ENCODE measurements around the gene TP53I11. TPM values are rescaled to one million over a fixed set of nuclear protein-coding genes. Genes with fewer than 3 reads are reported as not detected.
A peak's percentile ranks its signal among the peaks of the same experiment; 100 is the strongest.

The TP53I11 gene, protein sequence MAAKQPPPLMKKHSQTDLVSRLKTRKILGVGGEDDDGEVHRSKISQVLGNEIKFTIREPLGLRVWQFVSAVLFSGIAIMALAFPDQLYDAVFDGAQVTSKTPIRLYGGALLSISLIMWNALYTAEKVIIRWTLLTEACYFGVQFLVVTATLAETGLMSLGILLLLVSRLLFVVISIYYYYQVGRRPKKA
- total RNA-seq (2014; rRNA removed; shearing (Covaris generic)), result 13.4 and 14.7 TPM in 2 replicates

DNA sequence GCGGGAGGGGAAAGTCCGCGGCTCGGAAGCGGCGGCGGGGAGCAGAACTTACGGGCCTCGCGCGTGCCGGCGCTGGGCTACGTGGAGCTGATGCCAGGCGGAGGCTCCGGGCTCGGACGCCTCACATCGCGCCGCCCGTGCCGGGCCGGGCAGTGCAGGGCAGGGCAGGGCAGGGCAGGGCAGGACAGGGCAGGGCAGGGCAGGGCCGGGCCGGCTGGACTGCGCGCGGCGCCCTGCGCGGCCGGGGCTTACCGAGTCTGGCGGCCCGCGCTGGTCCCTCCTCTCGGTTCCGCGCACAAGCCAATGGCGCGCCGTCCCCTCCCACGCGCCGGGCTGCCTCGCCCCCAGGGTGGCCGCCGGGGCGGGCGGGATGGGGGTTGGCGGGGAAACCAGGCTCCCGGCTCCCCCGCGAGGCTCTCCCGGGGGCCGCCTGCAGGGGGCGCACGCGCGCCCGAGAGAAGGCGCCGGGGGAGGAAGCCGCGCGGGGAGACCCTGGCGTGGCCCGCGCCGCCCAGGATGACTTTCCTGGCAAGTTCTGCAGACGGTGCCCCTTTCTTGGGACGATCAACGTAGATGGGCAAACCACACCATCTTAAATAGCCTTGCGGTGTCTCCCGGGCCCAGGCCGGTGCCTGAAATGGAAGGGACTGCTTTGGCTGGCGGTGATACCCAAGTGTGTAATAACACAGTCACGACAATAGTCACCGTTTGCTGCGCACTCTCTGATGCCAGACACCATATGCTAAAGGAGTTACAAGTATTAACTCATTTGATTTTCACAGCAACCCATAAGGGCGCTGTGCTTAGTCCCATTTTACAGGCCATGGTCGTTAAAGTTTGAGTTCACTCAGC lies at the start of gene TP53I11:
TP53I11 (minus strand) TSS at position 259 of the 852 bp plus-strand sequence. CDS start 12,548 bp downstream, outside the sequence.
- Histone ChIP-seq H3K27ac (peak within 1 kb of the TSS; percentile 4; the same call in 1 of the 2 replicates), H3K27me3 (no peaks in the 10 kb centered on the region), H3K36me3 (no peaks in the 10 kb centered on the region), H3K4me1 (peaks cover 18% of the 10 kb centered on the region), H3K9me3 (replicated peaks) (no peaks in the 10 kb centered on the region), H3K4me3 (peak within 1 kb of the TSS; percentile 65)
- DNase-seq, result peak; percentile 61 to 71

DNA sequence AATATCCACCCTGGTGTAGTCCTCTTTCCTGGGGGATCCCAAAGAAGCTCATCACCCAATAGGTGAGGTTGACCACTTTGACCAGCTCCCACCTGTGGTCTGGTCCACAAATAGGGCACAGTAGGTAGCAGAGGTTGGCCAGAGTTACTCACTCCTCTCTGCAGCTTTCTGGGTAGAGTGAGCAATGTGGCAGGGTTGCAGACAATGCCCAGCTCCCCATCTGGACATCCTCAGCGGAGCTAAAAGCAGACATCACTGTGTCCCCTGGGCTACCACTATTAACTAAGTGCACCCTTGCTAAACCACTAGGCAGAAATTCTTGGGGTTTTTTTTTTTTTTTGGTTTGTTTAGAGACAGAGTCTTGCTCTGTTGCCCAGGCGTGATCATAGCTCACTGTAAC lies 48.4 kb upstream of the TP53I11 start:
- peaks cover 16% of the 10 kb centered on the region for H3K27me3 ChIP-seq
- H3K9me3 ChIP-seq (replicated peaks), result no peaks in the 10 kb centered on the region
- H3K4me3 ChIP-seq, result no peak overlapping the region
- H3K4me1 ChIP-seq, result peaks cover 19% of the 10 kb centered on the region
- H3K36me3 ChIP-seq, result no peaks in the 10 kb centered on the region
- no peak for DNase-seq
- no peak overlapping the region for H3K27ac ChIP-seq

DNA sequence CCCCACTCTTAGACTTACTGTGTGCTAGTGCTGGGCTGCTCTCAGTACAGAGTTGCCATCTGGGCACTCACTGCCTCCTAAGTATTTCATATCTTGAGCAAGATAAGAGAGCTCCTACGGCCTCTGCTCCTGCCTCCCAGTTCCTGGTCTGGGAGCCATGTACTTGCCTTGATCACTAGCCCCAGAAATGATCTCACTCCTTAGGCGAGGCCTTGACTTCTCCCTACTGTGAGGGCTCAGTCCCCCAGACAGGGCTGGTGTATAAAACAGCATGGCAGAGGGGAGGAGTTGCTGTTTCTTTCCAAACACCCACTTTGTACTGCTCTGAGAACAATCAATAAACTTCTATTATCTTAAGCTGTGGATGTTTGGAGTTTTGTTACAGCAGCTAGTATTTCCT lies 47.4 kb upstream of the TP53I11 start:
- no peak overlapping the region for H3K4me3 ChIP-seq
- peak overlapping the region; percentile 14 for H3K27ac ChIP-seq
- DNase-seq, result no peak
- H3K9me3 ChIP-seq (replicated peaks), result no peaks in the 10 kb centered on the region
- H3K27me3 ChIP-seq, result peaks cover 22% of the 10 kb centered on the region
- H3K36me3 ChIP-seq, result no peaks in the 10 kb centered on the region
- peaks cover 19% of the 10 kb centered on the region for H3K4me1 ChIP-seq

DNA sequence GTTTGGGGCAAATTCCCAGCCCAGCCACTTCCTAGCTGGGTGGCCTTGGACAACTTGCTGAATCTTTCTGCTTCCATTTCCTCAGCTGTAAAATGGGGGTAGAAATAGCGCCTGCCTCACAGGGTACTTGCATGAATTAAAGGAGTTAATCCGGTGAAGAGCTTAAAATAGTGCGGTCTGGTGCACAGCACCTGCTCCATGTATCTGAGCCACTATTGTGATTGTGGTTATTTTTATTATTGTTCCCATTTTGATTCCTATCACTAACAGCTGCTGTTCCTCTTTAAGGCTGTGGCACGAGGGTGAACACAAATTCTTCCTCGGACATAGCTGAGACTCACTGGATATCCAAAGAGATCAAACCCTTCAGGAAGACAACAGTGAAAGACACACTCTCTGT lies 46.9 kb upstream of the TP53I11 start:
- Histone ChIP-seq H3K4me3 (no peak overlapping the region), H3K27ac (peak overlapping the region; percentile 14), H3K4me1 (peaks cover 19% of the 10 kb centered on the region), H3K27me3 (peaks cover 27% of the 10 kb centered on the region), H3K36me3 (no peaks in the 10 kb centered on the region), H3K9me3 (replicated peaks) (no peaks in the 10 kb centered on the region)
- peak; percentile 74 to 88 for DNase-seq

DNA sequence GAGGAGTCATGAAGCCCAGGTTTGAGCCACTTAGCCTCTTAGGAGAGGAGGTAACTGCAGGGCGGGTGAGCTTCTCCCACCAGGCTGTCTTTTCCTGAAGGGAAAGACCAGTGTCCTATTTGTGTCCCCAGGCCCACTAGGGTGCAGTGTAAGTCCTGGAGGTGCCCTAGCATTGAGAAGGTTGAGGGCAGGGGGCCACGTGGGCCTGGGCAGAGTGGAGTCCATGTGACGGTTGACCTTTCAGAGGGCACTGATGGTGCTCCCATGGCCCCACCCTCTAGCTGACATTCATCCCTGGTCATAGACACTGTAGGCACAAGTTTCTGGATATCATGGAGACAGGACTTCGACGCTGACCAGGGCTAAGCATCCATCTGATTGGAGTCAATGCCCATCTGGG lies 44.1 kb upstream of the TP53I11 start:
- no peak overlapping the region for H3K4me3 ChIP-seq
- H3K36me3 ChIP-seq, result no peaks in the 10 kb centered on the region
- H3K4me1 ChIP-seq, result peaks cover 19% of the 10 kb centered on the region
- H3K27ac ChIP-seq, result no peak overlapping the region
- DNase-seq, result no peak
- H3K27me3 ChIP-seq, result peaks cover 45% of the 10 kb centered on the region
- no peaks in the 10 kb centered on the region for H3K9me3 ChIP-seq (replicated peaks)

DNA sequence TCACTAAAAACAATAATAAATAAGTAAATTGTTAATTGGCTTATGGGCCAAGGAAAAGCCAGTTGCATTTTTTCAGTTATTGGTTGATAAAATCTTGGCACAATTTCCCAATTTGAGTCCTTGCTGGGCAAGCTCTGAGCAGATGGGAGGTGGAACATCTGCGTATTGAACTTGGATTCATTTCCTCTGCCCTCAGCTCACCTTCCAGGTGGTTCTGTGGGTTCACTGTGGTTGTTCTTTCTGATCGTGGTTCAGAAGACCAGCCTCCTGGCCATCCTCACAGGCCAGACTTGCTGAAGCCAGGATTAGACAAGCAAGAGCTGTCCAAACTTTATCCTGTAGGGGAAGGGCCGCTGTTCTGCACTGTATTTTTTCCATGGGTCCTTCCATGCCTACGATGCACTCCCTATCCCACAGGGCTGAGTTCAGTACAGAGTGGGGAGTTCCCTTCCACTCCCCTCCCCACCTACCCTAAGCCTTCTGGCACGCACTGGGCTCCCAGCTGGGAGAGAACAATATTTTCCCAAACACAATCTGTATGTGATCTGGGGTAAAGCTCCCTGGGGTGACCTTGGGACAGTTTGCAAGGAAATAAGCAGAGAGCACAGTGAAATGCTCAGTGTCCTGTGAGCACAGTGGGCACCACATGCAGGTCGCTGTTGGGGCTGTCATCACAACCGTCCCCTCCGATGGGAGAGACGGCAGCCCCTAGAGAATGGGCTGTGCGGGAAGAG lies 43.5 kb upstream of the TP53I11 start:
- DNase-seq, result no peak
- Histone ChIP-seq H3K27ac (no peak overlapping the region), H3K27me3 (peaks cover 51% of the 10 kb centered on the region), H3K4me3 (no peak overlapping the region), H3K4me1 (peaks cover 19% of the 10 kb centered on the region), H3K9me3 (replicated peaks) (no peaks in the 10 kb centered on the region), H3K36me3 (no peaks in the 10 kb centered on the region)

DNA sequence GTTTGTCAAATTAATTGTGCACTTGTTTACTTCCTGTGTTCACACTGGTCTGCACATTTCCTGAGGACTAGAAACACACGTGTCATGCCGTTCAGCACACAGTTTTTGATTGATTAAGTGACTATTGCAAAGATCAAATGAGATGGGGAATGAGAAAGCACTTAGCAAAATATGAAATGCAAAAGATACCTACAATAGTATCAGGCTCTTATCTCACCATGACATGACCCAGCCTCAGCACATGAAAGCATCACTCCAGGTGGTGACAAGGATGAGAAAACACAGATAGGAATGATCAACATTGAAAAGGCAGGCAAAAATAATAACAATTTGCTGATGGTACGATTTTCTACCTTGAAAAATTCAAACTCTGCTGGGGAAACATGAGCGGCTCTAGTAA lies 42.1 kb upstream of the TP53I11 start:
- peaks cover 60% of the 10 kb centered on the region for H3K27me3 ChIP-seq
- no peak for DNase-seq

DNA sequence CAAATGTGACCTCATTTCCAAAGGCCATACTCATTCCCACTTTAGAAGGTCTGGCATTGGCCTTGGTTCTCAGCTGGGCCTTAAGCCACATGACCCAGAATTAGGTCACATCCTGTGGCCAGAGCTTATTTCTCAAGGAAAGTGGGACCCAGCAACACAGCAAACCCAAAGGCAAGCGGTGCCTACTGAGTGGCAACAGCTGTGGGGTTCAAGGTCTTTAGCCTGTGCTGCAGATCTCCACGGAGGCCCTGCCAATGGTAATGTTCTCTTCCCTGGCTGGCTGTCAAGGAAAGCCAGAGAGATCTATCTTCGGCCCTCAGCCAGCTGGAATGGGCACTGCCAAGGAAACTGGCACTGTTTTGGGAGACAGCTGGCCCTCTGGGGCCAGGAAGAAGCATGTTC lies 41.5 kb upstream of the TP53I11 start:
- H3K4me1 ChIP-seq, result peaks cover 7% of the 10 kb centered on the region
- no peak overlapping the region for H3K27ac ChIP-seq
- no peaks in the 10 kb centered on the region for H3K9me3 ChIP-seq (replicated peaks)
- H3K4me3 ChIP-seq, result no peak overlapping the region
- H3K27me3 ChIP-seq, result peaks cover 60% of the 10 kb centered on the region
- no peak for DNase-seq
- H3K36me3 ChIP-seq, result no peaks in the 10 kb centered on the region

More for the DNA sequence above, 42.1 kb upstream of the TP53I11 start:
- Histone ChIP-seq H3K9me3 (replicated peaks) (no peaks in the 10 kb centered on the region), H3K36me3 (no peaks in the 10 kb centered on the region), H3K4me1 (peaks cover 11% of the 10 kb centered on the region), H3K4me3 (no peak overlapping the region), H3K27ac (no peak overlapping the region)

DNA sequence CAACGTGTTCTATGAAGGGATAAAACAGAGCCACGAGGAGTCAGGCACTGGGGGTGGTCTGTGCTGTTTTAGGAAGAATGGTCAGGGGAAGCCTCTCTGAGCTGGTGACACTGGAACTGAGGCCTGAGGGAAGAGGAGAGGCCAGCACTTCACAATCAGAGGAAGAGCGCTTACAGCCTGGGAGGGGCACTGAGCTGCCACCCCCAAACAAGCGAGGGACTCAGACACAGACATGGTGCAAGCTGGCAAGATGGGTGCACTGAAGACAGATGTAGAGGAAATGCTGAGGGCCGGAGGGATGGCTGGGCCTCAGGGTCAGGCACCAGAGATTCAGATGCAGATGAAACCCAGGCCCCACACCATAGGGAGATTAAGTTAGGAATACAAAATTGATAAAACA lies 40.0 kb upstream of the TP53I11 start:
- H3K36me3 ChIP-seq, result no peaks in the 10 kb centered on the region
- no peak for DNase-seq
- no peak overlapping the region for H3K4me3 ChIP-seq
- H3K27me3 ChIP-seq, result peaks cover 61% of the 10 kb centered on the region
- no peaks in the 10 kb centered on the region for H3K4me1 ChIP-seq
- H3K9me3 ChIP-seq (replicated peaks), result no peaks in the 10 kb centered on the region
- H3K27ac ChIP-seq, result no peak overlapping the region

DNA sequence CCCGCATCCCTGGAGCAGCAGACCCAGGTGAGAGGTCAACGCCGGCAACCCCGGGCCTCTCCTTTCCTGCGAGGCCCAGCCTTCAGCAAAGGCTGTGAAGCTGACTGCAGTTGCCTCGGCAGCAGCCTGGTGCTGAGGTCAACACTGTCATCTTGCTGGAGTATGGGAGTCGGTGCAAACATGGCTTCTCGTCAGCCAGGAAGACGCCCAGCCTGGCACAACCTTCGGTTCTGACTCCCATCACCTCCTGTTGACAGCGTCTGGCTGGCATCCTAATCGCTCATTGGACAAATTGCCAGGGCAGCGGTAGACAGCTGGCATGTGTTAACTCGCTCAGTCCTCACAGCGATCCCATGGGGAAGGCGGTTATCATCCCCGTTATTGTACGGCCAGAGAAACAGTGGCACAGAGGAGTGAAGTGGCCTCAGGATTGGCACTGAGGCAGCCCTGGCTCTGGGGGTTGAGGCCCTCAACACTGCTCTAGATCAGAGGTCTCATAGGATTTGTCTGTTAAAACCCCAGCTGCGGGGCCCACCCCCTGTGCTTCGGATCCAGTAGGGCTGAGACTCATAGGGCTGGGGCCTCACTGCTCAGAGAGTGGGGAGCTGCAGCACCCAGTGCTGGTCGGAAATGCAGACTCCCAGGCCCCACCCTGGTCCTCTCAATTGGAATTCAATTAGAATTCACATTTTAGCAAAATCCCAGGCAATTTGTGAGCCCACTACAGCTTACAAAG lies 39.3 kb upstream of the TP53I11 start:
- Histone ChIP-seq H3K9me3 (replicated peaks) (no peaks in the 10 kb centered on the region), H3K36me3 (no peaks in the 10 kb centered on the region), H3K4me1 (no peaks in the 10 kb centered on the region), H3K27me3 (peaks cover 65% of the 10 kb centered on the region), H3K27ac (no peak overlapping the region), H3K4me3 (no peak overlapping the region)
- no peak for DNase-seq

DNA sequence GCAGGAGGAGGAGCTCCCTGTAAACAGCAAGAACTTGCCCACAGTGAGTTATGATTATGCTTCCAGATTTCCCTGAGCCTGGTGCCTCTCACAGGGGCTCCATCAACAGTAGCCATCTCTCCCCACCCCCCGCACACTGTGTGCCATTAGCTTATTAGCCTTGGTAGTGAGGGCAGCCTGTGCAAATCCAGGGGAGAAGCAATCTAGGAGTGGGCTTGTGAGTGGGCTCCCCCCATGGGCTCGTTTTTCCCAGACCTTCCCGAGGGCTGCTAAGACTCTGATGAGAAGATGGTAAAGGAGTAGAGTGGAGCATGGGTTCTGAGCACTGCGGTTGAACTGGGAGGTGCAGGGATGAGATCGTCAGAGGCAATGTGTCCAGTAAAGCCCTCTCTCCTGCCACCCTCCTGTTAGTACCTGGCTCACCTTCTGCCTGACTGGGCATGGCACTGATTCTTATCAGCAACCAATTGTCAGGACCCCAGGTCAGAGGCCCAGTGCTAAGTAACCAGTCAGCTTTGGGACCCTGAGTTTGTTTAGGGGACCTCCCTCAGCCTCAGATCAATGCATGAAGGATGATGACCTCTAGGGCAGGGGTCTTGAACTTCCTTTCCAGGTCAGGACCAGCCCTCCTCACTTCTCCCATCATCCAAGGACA lies 38.4 kb upstream of the TP53I11 start:
- Histone ChIP-seq H3K4me3 (no peak overlapping the region), H3K9me3 (replicated peaks) (no peaks in the 10 kb centered on the region), H3K27me3 (peaks cover 67% of the 10 kb centered on the region), H3K27ac (no peak overlapping the region), H3K36me3 (no peaks in the 10 kb centered on the region), H3K4me1 (no peaks in the 10 kb centered on the region)
- DNase-seq, result no peak

DNA sequence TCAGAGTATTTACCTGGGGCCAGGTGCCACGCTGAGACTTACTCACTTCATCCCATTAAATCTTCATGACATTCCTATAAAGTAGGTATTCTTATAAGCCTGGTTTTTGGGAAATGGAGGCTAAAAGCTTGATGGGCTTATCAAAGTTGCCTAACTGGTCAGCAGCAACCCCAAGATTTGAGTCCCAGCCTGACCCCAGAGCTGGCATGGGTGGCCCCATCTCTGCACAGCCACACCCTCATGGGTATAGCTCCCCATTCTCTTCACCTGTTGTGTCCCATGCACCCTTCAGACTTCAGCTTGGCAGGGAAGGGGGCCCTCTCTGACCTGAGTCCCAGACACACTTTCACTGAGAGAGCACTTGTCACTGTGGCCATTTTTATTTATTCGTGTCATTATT lies 37.4 kb upstream of the TP53I11 start:
- peaks cover 58% of the 10 kb centered on the region for H3K27me3 ChIP-seq

DNA sequence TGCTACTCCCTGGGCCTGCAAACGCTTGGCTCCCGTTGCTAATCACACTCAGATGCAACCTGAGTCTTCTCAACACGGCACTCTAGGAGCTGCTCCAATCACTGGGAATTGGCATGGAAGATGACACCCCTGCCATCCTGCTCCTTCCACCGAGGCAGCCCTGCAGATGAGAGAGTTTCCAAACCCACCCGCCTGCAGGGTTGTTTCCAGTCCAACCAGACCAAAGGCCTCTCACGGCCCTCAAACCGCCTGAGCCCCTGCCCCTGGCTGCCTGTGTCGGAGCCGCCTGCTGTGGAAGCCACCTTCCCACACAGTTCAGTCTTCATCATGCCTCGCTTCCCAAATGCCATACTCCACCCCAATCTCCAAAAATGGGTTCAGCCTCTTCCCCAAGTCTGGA lies 36.8 kb upstream of the TP53I11 start:
- Histone ChIP-seq H3K27me3 (peaks cover 51% of the 10 kb centered on the region), H3K9me3 (replicated peaks) (no peaks in the 10 kb centered on the region), H3K36me3 (no peaks in the 10 kb centered on the region), H3K4me3 (no peak overlapping the region), H3K27ac (no peak overlapping the region), H3K4me1 (no peaks in the 10 kb centered on the region)
- no peak for DNase-seq

More for the DNA sequence above, 37.4 kb upstream of the TP53I11 start:
- H3K4me3 ChIP-seq, result no peak overlapping the region
- H3K4me1 ChIP-seq, result no peaks in the 10 kb centered on the region
- DNase-seq, result no peak
- H3K36me3 ChIP-seq, result no peaks in the 10 kb centered on the region
- H3K9me3 ChIP-seq (replicated peaks), result no peaks in the 10 kb centered on the region
- H3K27ac ChIP-seq, result no peak overlapping the region

DNA sequence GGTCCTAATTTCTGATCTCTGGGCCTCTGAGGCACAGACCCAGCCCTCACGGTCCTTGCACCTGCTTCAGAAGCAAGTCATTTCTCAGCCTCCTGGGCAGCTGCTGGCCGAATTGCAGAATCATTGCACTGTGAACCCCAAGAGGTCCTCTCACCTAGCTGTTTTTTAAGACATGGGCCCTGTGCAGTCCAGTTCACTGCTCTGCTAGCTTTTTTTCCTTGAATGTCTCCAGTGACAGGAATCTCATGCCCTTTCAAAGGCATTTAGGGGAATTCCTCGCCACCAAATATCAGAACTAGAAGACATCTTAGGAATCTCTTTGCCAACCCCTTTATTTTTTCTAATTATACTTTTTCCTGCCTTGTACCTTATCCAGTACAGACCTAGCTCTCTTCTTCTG lies 35.6 kb upstream of the TP53I11 start:
- no peak overlapping the region for H3K4me3 ChIP-seq
- no peak overlapping the region for H3K27ac ChIP-seq
- H3K27me3 ChIP-seq, result peaks cover 45% of the 10 kb centered on the region
- H3K9me3 ChIP-seq (replicated peaks), result no peaks in the 10 kb centered on the region
- DNase-seq, result no peak
- no peaks in the 10 kb centered on the region for H3K4me1 ChIP-seq
- H3K36me3 ChIP-seq, result no peaks in the 10 kb centered on the region

Data from SJCRH30 (cell line).